Endometrial microvascular endothelial cells (primary cell): Measurements from ENCODE around the gene BEST4. TPM values are rescaled to one million over a fixed set of nuclear protein-coding genes. Genes with fewer than 3 reads are reported as not detected.
"Not testable (repeated sequence)": the region's sequence is repeated elsewhere in the genome, so short reads cannot be mapped to it uniquely, and the experiment has no call there.

Experiments
- in situ Hi-C: cut with HindIII; loops from 2 replicates; pipeline ENCODE4 v1.10.0; 2017; ENCODE audit warnings: low sequenced_read_pairs, low pct_unique_long_range_greater_than_20kb; ENCODE audit errors: inconsistent ontology term
- total RNA-seq: library from RNA; depleted of rRNA; stranded (reverse); fragments of >200 nt; gene quantifications from one replicate; pipeline ENCODE4 v1.2.3, GENCODE V29; 2015; ENCODE audit errors: inconsistent ontology term

The BEST4 gene
- total RNA-seq, 1 donor from 2014 or later: not detected

DNA sequence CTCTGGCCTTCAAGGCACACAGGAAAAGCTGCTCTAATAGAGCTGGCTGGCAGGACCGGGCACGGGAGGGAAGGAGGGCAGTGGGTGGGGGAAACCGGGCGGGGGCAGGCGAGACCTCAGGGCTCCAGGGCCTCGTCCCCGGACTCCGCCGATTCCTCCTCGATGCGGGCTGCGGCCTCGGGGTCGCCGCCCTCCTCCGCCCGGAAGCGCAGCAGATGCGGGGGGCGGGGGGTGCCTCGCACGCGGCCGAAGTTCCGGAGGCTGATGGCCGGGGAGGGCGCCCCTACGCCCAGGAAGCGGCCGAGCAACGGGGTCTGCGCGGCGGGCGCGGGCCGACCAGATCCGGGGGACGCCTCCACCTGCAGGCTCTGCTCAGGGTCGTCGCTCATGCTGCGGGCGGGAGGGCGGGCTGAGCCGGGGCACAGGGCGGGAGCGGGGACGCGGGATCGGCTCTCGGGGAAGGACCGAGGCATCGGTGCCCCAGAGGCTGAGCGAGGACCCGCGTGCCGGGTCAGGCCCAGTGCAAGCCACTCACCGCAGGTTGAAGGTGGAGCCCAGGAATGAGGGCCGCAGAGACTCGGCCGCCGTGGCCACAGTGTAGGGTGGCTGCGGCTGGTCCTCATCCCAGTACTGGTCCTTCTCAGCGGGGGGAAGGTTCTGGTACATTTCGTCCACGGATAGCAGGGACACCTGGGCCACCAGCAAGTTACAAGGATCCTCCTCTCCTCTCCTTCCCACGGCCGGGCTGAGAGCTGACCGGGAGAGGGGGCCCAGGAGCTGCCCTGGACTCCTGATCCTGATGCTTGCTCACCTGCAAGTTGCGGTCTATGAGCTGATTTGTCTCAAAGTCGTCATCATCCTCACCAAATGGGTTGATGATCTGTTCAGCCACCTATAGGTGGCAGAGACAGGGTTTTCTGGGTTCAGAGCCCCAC lies 3.6 kb downstream of the BEST4 start:
- in situ Hi-C loops: no loop called here

DNA sequence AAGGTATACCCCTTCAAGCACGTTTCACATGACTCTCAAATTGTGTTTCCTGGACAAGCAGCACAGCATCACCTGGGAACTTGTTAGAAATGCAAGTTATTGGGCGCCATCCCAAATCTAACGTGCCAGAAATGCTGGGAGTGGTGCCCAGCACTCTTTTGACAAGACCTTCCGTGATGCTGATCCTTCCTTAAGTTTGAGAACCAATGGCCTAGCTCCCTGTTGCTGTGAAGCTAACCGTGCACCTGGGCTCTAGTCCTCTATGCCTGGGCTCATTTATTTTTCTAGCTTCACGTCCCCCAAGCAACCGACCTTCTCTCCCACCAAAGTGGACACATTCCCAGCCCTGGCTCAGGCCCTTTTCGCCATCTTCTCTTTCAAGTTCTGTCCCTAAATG lies 4.3 kb downstream of the BEST4 start:
- in situ Hi-C loops: no loop called here

DNA sequence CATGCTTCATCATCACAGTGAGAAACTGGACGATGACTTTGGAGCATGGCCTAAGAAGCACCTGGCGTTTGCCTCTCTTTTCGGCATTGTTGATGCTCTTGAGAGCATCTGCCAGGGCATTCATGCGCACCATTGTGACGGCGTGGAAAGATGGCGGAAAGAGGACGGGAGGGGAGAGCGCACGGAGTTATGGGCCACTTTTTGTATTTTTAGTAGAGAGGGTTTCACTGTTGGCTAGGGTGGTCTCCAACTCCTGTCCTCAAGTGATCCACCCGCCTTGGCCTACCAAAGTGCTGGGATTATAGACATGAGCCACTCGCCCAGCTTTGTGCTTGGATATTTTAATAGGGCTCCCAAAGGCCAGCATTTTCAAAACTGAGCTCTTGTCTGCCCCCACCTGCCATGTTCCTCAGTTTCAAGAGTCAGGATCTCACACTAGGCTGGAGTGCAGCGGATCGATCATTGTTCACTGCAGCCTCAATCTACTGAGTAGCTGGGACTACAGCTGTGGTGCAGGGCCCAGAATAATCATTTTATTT lies 7.3 kb downstream of the BEST4 start:
- in situ Hi-C loops: no loop called here

DNA sequence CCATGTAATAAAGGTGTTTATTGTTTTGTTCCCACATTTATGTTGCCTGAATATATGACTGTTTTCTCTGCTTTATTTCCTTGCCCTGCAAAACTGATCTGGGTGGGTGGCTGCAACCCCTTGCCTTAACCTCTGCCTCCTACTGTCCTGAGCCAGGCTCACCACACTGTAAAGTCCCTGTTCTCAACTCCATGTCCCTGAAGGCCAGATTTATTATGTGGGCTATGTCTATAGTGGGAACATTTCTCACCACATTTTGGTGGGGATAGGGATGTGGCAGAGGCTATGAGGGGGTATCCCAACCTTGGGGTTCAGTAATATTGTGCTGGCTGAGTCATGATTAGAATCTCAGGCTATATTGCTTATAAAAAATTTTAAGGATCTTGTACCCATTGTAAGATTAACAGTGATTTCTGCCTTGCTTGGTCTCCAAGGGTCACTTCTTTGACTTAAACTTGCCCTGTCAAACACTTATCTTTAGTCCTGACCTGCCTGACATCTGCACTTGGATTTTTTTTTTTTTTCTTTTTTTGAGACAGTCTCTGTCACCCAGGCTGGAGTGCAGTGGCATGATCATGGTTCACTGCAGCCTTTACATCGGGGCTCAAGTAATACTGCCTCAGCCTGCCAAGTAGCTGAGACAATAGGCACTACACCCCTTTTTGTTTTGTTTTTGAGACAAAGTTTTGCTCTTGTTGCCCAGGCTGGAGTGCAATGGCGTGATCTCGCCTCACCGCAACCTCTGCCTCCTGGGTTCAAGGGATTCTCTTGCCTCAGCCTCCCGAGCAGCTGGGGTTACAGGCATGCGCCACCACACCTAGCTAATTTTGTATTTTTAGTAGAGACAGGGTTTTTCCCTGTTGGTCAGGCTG lies 9.0 kb downstream of the BEST4 start:
- in situ Hi-C loops: no loop called here

DNA sequence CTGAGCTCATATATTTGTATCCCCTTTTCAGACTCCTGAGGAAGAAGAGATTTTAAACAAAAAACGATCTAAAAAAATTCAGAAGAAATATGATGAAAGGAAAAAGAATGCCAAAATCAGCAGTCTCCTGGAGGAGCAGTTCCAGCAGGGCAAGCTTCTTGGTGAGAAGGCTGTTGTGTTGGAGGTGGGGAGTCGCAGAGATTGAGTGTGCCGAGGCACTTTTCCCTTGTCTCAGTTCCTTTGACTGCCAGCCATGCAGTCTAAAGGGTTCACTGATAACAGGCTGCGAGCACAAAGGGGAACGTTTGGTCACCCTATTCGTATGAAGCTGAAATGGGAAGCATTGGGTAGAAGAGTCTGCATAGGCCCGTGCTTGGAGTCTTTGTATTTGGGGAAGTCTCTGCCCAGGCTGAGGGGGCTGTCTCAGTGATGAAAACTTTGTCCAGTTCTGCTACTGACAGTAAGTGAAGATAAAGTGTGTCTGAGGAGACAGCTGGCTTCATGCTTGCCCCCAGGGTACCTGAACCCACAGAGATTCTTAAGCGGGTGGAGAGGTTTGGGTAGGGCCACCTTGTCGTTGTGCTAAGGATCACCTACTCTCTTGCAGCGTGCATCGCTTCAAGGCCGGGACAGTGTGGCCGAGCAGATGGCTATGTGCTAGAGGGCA lies 9.9 kb downstream of the BEST4 start:
- in situ Hi-C loops: no loop called here

DNA sequence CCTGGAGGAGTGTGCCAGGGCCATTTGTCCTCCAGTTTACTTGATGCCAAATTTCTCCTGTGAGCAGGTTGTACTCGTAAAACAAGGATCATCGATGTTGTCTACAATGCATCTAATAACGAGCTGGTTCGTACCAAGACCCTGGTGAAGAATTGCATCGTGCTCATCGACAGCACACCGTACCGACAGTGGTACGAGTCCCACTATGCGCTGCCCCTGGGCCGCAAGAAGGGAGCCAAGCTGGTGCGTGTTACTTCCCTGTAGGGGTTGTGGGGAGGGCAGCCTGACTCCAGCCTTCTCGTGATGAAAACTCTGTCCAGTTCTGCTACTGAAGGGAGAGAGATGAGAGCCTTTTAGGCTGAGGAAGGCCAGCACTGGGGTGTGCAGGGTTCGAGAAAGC lies 10.4 kb downstream of the BEST4 start:
- in situ Hi-C loops: no loop called here

DNA sequence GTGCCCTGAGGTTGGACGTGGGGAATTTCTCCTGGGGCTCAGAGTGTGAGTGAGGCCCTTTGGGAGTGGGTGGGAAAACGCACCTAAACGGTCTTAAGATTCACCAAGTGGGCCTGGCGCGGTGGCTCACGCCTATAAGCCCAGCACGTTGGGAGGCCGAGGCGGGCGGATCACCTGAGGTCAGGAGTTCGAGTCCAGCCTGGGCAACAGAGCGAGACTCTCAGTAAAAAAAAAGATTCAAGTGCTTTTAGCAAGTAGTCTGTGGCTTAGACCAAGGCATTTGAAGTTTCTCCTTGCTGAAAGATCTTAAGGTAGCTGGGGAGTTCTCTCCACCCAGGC lies 11.3 kb downstream of the BEST4 start:
- in situ Hi-C loops: no loop called here

DNA sequence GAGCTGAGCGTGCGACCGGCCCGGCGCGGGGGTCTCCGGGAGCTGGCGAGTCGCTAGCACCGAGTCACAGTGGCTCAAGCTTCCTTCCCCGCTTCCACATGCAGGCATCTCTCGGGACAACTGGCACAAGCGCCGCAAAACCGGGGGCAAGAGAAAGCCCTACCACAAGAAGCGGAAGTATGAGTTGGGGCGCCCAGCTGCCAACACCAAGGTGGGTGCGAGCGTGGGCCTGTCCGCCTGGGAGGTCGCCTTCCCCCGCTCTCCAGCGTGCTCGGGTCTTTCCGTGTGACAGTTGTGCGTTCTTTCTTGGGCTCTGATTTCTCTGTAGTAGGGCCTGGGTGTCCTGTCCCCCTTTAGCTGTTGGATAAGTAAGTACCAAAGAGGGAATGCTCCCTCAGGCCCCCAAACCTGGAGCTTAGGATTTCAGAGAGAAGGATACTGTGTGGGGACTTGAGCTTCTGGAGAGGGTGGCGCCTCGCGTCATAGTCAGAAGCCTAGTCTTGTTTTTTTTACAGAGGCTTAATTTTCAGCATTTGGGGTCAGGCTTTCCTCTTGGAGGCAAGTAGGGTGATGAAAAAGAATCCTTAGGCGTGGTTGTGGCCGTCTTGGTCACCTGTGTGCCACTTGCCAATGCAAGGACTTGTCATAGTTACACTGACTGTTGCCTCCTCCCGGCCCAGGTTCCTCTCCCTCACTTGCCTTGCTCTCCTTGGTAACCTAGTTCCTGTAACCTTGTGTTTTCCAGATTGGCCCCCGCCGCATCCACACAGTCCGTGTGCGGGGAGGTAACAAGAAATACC lies 11.8 kb downstream of the BEST4 start:
- in situ Hi-C loops: no loop called here

DNA sequence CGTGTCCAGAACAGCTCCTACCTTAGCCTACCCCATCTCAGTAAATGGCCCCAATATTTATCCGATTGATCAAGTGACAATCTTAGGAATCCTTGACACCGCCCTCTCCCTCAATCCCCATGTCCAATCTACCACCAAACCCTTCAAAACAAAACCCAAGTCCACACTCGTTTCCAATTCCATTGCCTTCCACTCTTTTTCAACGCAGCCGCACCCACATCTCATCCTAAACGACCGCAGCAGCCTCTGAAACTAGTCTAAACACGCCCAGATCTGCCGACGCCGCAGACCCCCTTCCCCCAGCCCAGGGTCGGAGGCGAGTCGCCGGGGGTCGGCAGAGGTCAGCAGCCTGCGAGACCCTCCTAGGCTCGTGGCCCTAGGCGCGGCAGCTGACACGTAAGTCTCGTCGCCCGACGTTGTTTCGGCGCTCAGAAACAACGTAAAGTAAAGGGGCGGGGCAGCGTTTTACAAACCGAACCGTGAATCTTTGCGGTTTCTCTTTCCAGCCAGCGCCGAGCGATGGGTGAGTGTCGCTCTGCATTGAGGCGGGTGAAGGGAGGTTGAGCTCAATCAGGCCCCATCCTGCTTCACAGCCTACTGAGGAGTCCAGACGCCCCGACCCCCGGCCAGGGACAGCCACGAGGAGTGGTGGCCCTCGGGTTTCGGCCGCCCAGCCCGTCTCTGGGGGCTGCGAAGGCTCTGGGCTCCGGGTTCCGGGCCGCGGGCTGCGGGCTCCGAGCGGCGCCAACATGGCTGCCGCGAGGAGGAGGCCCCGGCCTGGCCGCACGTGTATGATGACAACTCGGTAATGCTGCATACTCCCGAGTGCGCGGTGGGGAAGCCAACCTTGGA lies 12.7 kb downstream of the BEST4 start, which contains the start of gene RPS8:
Gene RPS8, plus strand, starts transcription at position 463 of the 852 bp plus-strand sequence. Its CDS starts 57 bp downstream, at position 520.
- in situ Hi-C loops: no loop called here

DNA sequence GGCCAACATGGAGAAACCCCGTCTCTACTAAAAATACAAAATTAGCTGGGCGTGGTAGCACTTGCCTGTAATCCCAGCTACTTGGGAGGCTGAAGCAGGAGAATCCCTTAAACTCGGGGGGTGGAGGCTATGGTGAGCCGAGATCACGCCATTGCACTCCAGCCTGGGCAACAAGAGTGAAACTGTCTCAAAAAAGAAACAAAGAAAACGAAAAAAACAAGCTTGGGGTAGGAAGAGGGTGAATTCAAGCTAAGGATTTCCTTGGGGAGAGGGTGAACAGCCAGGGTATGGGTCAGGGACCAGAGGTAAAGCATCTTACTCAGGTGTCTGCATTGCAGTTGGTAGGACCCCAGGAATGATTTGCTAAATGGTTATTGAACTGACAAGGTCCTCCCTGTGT lies 21.5 kb downstream of the BEST4 start:
- in situ Hi-C loops: not testable (repeated sequence)

DNA sequence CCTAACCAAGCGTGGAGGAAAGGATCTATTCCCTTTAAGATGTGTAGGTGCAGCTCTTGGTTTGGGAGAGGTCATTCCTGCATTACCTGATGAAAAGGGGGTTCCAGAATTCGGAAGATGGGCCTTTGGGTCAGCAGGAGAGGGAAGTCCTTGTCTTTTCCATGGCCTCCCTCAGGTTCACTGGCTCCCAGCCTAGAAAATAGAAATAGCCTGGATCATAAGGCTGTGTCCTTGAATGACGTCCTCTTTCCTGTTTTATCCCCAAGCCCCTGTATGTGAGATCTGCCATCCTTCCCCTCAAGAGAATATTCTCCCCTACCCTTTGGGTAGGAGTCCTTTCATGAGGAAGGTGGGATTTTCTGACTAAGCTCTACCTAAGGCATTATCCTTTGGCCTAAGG lies 27.1 kb downstream of the BEST4 start:
- in situ Hi-C loops: no loop called here

DNA sequence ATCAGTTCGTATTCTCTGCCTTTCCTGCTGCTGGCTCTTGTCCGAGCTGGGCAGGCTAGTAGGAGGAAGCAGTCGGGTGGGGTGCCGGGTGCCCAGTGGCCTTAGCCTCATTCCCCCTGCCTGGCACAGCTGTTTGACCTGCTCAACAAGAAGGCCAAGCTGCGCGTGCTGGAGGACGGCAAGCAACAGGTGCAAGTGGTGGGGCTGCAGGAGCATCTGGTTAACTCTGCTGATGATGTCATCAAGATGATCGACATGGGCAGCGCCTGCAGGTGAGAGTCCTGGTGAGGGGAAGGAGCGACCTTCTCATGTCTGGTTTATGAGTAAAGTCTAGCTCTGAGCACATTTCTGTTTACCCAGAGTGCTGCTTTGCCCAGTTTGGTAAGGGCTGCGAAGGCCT lies 28.9 kb downstream of the BEST4 start:
- in situ Hi-C loops: no loop called here

DNA sequence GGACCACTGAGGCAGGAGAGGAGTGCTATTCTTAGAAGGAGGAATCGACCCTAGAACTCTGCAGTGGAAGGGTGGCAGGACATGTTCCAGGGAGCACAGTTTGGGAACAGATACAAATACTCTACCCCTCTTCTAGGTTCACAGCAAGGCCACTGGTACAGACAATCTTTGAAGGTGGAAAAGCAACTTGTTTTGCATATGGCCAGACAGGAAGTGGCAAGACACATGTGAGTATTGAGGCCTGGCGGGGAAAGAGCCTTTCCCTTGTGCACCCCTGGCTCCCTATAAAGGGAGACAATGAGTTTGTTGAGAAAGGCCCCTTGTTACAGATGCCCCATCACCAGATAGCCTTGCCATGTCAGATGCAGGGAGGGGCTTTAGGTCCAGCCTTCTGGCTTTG lies 30.6 kb downstream of the BEST4 start:
- in situ Hi-C loops: no loop called here

DNA sequence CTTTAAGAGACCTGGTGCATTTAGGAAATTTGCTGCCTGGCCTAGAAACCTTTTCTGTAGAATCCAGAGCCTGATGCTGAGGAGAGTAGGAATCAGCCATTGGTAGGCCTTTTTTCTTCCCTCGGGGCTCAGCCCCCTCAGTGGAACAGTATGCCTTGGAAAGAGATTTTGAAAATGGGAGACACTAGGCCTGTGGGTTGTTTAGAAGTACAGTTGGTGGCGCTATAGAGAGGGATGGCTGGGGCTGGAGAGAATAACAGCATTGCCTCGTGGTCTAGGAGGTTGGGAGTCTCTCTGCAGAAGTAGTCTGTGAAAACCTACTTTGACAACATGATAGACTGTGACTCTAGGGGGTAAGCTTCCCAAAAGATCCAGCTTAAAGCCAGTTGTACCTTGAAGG lies 40.1 kb downstream of the BEST4 start:
- in situ Hi-C loops: no loop called here

DNA sequence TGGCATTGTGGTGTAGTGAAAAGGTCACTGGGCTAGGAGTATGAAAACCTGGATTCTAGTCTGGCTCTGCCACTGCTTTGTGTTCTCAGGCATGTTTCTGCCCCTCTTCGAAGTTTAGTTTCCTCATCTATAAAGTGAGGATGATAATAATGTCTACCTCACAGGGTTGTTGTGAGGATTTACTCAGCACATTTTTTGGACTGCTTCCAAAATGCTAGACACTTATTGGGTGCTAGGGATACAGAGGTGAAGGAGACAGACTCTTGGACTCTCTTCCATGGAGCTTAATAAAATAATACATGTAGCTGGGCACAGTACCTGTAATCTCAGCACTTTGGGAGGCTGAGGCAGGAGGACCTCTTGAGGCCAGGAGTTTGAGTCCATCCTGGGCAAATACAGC lies 44.8 kb downstream of the BEST4 start:
- in situ Hi-C loops: no loop called here

DNA sequence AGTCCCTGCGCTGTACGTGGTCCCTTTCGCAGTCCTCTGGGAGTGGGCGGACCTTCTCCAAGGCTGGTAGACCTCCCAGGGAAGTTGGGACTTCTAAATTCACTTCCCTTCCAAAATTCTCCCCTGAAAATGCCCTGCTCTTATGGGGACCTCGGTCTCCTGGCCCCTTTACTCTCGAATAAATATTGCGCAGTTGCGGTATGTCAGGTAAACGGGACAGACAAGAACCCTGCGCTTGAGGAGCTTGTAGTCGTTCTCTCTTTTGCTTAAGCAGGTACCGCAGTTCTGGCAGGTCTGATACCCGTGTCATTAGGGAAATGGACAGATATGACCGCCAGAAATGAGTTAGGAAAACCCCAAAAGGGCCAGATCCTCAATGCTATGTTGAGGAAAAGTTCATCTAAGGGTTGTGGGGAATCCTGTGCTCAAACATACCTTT lies 47.8 kb downstream of the BEST4 start:
- in situ Hi-C loops: no loop called here

DNA sequence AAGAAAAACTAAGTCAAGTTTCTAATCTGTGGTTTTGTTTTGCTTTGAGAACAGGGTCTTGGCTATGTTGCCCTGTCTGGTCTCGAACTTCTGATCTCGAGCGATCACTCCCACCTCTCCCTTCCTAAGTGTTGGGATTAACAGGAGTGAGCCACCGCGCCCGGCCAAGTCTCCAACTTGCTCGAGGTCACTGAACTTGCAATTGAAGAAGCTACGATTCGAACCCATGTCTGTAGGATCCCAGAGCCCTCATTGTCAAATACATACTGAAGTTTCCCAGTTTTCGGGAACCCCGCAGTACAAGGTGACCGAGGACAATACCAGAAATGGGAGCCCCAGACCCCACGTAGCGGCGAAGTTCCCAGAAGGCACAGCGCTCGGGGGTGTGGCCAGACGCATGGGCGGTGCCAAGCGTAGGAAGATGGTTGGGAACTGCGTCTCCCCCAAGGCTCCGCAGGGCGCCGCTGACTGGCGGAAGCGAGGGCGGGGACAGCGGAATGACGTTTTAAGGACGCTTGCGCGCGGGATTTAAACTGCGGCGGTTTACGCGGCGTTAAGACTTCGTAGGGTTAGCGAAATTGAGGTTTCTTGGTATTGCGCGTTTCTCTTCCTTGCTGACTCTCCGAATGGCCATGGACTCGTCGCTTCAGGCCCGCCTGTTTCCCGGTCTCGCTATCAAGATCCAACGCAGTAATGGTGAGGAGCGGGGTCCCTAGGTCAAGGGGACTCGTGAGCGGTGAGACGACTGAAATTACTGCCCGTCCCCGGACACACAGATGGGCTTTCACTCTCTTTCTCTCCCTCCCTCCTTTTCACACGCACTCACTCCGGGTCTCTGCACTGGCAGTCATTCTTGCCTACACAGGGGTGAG lies 48.4 kb downstream of the BEST4 start, which contains the start of gene KIF2C:
Gene KIF2C, plus strand, starts transcription at position 531 of the 872 bp plus-strand sequence. Its CDS starts 96 bp downstream, at position 627.
- in situ Hi-C loops: no loop called here
